Measurements from ENCODE around the gene PLEKHA4. TPM values are rescaled to one million over a fixed set of nuclear protein-coding genes. Genes with fewer than 3 reads are reported as not detected.
"Not testable (repeated sequence)": the region's sequence is repeated elsewhere in the genome, so short reads cannot be mapped to it uniquely, and the experiment has no call there.

PLEKHA4 gene
- total RNA-seq, 1 donor from 2014 or later: 9.4 TPM

DNA sequence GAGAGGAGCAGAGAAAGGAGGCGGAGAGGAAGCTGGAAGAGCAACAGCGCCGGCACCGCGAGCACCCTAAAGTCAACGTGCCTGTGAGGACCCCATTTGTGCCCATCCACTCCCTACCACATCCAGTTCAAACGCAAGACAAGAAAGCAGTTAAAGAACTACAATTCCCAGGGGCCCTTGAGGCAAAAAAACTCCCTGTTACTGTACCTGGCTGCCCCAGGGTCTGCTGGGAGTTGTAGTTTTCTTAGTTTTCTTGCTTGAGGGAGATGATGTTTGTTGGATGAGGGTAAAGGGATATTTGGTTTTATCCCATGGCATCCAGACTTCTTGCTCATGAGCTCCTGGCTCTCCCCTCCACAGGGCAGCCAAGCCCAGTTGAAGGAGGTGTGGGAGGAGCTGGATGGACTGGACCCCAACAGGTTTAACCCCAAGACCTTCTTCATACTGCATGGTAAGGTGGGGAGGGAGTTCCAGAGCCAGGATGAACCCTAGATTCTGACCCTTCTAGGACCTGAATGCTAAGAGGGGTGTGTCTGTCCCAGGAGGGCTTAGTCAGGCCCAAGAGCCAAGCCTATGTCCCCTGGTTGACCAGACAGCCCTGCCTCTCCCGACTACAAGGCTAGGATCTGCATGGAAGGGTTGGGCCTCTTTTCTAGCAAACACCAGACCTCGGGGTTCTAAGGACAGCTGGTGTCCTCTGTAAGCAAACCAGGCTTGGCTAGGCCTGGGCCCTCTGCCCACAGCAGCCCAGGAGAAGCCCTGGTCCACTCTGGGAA lies 44.9 kb upstream of the PLEKHA4 start:
- TF ChIP-seq, protein P1, sequence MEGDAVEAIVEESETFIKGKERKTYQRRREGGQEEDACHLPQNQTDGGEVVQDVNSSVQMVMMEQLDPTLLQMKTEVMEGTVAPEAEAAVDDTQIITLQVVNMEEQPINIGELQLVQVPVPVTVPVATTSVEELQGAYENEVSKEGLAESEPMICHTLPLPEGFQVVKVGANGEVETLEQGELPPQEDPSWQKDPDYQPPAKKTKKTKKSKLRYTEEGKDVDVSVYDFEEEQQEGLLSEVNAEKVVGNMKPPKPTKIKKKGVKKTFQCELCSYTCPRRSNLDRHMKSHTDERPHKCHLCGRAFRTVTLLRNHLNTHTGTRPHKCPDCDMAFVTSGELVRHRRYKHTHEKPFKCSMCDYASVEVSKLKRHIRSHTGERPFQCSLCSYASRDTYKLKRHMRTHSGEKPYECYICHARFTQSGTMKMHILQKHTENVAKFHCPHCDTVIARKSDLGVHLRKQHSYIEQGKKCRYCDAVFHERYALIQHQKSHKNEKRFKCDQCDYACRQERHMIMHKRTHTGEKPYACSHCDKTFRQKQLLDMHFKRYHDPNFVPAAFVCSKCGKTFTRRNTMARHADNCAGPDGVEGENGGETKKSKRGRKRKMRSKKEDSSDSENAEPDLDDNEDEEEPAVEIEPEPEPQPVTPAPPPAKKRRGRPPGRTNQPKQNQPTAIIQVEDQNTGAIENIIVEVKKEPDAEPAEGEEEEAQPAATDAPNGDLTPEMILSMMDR (IDR thresholded peaks at IDR 0.05; ENCODE audit: partially characterized antibody, unreplicated experiment): no peak
- no peaks in the 10 kb centered on the region for H3K36me3 Mint-ChIP-seq (ENCODE audit: unreplicated experiment)
- no peak for DNase-seq
- H3K27me3 Mint-ChIP-seq (ENCODE audit: unreplicated experiment): peaks cover 6% of the 10 kb centered on the region
- no peaks in the 10 kb centered on the region for H3K9me3 Mint-ChIP-seq (ENCODE audit: unreplicated experiment)
- no peak overlapping the region for H3K4me3 Mint-ChIP-seq (ENCODE audit: unreplicated experiment)
- no peak overlapping the region for H3K27ac Mint-ChIP-seq (ENCODE audit: unreplicated experiment)
- no peaks in the 10 kb centered on the region for H3K4me1 Mint-ChIP-seq (ENCODE audit: low read depth, unreplicated experiment)

DNA sequence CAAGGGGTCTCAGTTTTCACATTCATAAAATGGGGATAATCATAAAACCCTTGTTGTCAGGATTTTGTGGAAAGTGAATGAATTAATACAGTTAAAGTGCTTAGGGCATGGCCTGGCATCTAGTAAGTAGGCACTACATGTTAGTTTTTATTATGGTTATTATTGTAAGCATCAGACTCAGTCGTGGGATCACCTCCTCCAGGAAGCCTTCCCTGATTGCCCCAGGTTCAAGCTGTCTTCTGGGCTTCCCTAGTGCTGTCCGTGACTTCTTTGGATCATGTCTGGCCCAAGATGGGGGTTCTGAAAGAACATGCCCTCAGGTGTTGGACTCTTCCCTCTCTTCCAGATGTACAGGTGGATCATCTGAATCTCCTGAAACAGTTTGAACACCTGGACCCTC lies 42.4 kb upstream of the PLEKHA4 start:
- H3K27ac Mint-ChIP-seq (ENCODE audit: unreplicated experiment): no peak overlapping the region
- peaks cover 1% of the 10 kb centered on the region for H3K9me3 Mint-ChIP-seq (ENCODE audit: unreplicated experiment)
- DNase-seq: no peak
- H3K27me3 Mint-ChIP-seq (ENCODE audit: unreplicated experiment): peaks cover 6% of the 10 kb centered on the region
- TF ChIP-seq, protein P1 (IDR thresholded peaks at IDR 0.05; ENCODE audit: partially characterized antibody, unreplicated experiment): no peak
- no peaks in the 10 kb centered on the region for H3K36me3 Mint-ChIP-seq (ENCODE audit: unreplicated experiment)
- H3K4me3 Mint-ChIP-seq (ENCODE audit: unreplicated experiment): no peak overlapping the region
- no peaks in the 10 kb centered on the region for H3K4me1 Mint-ChIP-seq (ENCODE audit: low read depth, unreplicated experiment)

DNA sequence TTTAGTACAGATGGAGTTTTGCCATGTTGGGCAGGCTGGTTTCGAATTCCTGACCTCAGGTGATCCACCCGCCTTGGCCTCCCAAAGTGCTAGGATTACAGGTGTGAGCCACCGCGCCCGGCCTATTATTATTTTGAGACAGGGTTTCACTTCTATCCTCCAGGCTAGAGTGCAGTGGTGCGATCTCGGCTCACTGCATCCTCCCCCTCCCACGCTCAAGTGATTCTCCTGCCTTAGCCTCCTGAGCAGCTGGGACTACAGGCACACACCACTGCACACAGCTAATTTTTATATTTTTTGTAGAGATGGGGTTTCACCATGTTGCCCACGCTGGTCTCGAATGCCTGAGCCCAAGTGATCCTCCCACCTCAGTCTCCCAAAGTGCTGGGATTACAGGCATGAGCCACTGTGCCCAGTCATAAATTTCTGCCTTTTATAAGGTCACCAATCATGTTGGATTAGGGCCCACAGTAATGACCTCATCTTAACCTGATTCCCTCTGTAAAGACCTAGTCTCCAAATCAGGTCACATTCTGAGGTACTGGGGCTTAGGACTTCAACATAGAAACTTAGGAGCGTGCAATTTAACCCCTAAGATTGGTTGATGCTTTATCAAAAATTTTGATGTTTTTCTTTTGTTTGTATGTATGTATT lies 41.1 kb upstream of the PLEKHA4 start:
- H3K4me3 Mint-ChIP-seq (ENCODE audit: unreplicated experiment); H3K4me1 Mint-ChIP-seq (ENCODE audit: low read depth, unreplicated experiment); H3K27me3 Mint-ChIP-seq (ENCODE audit: unreplicated experiment); DNase-seq; H3K9me3 Mint-ChIP-seq (ENCODE audit: unreplicated experiment); H3K36me3 Mint-ChIP-seq (ENCODE audit: unreplicated experiment); H3K27ac Mint-ChIP-seq (ENCODE audit: unreplicated experiment): not testable (repeated sequence)

DNA sequence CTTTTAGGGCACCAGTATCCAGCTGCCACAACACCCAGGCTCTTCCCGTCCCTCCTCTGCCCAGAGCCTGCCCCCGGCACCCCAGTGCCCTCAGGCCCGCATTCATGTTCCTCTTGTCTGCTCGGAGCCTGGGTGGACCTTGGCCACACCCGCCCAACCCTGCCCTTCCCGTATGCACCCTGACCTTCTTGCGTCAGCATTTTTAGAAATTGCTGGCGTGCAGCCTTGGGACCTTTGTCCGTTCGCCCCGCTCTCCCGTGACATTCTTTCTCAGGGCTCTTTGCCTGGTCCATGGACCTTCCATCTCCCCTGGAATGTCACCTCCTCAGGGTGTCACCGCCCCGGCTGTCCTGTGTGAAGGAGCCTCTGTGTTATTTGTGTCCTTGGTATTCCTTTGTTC lies 39.3 kb upstream of the PLEKHA4 start:
- Mint-ChIP-seq H3K27ac (ENCODE audit: unreplicated experiment) (no peak overlapping the region), H3K36me3 (ENCODE audit: unreplicated experiment) (no peaks in the 10 kb centered on the region), H3K27me3 (ENCODE audit: unreplicated experiment) (peaks cover 1% of the 10 kb centered on the region), H3K4me1 (ENCODE audit: low read depth, unreplicated experiment) (no peaks in the 10 kb centered on the region), H3K4me3 (ENCODE audit: unreplicated experiment) (no peak overlapping the region), H3K9me3 (ENCODE audit: unreplicated experiment) (peaks cover 1% of the 10 kb centered on the region)
- TF ChIP-seq, protein P1 (IDR thresholded peaks at IDR 0.05; ENCODE audit: partially characterized antibody, unreplicated experiment): no peak
- no peak for DNase-seq

DNA sequence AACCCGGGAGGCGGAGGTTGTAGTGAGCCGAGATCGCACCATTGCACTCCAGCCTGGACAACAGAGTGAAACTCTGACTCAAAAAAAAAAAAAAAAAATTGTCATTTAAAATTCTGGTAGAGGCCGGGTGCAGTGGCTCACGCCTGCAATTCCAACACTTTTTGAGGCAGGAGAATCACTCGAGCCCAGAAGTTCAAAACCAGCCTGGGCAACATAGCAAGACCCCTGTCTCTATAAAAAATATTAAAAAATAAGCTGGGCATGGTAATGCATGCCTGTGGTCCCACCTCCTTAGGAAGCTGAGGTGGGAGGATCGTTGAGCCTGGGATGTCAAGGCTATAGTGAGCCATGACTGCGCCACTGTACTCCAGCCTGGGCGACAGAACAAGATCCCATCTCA lies 37.9 kb upstream of the PLEKHA4 start:
- Mint-ChIP-seq H3K27ac (ENCODE audit: unreplicated experiment) (no peak overlapping the region), H3K9me3 (ENCODE audit: unreplicated experiment) (peaks cover 3% of the 10 kb centered on the region), H3K4me1 (ENCODE audit: low read depth, unreplicated experiment) (no peaks in the 10 kb centered on the region), H3K4me3 (ENCODE audit: unreplicated experiment) (no peak overlapping the region), H3K36me3 (ENCODE audit: unreplicated experiment) (no peaks in the 10 kb centered on the region), H3K27me3 (ENCODE audit: unreplicated experiment) (peaks cover 1% of the 10 kb centered on the region)
- TF ChIP-seq, protein P1 (IDR thresholded peaks at IDR 0.05; ENCODE audit: partially characterized antibody, unreplicated experiment): no peak
- DNase-seq: no peak

All from glutamatergic neuron (in vitro differentiated cells).